ENCODE data around the gene UBC.
"Not testable (repeated sequence)": the region's sequence is repeated elsewhere in the genome, so short reads cannot be mapped to it uniquely, and the experiment has no call there.

UBC gene

DNA sequence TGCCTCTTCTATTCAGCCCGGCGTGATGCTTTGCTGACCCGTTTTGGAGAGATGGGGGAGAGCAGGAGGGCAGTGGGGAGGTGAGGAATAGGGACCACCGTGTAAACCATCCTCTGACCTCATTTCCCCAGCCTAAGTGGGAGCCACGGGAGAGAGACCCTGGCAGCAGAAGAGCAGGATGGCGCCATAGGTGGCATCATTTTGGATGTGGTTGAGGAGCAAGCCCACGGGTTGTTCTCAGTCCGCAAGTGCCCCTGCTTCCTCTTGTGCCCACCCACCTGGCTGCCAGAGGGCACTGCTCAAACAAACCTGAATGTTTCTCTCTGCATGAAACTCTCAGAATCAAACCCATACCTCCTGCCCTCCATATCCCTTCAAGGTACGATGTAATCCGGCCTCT, 10.7 kb upstream of the UBC start:
- Histone ChIP-seq H3K36me3 (ENCODE audit: control insufficient read depth in 5 of 5, insufficient read depth in 5 of 5, low read length in 5 of 5) (no peaks in the 10 kb centered on the region), H3K27ac (ENCODE audit: low read depth, low read length) (no peak overlapping the region), H3K4me3 (ENCODE audit: low read depth in 1 of 5, low read length in 5 of 5) (no peak overlapping the region), H3K4me1 (ENCODE audit: control insufficient read depth in 5 of 5, insufficient read depth in 5 of 5, low read length in 5 of 5) (peaks cover 2 to 35% (median 25%) of the 10 kb centered on the region in 5 donors), H3K9ac (ENCODE audit: low read length in 5 of 5) (no peak overlapping the region), H3K27me3 (ENCODE audit: control insufficient read depth in 5 of 5, insufficient read depth in 4 of 5, low read length in 5 of 5) (no peaks in the 10 kb centered on the region), H3K9me3 (ENCODE audit: control insufficient read depth in 5 of 5, low read length in 5 of 5) (no peaks in the 10 kb centered on the region)

DNA sequence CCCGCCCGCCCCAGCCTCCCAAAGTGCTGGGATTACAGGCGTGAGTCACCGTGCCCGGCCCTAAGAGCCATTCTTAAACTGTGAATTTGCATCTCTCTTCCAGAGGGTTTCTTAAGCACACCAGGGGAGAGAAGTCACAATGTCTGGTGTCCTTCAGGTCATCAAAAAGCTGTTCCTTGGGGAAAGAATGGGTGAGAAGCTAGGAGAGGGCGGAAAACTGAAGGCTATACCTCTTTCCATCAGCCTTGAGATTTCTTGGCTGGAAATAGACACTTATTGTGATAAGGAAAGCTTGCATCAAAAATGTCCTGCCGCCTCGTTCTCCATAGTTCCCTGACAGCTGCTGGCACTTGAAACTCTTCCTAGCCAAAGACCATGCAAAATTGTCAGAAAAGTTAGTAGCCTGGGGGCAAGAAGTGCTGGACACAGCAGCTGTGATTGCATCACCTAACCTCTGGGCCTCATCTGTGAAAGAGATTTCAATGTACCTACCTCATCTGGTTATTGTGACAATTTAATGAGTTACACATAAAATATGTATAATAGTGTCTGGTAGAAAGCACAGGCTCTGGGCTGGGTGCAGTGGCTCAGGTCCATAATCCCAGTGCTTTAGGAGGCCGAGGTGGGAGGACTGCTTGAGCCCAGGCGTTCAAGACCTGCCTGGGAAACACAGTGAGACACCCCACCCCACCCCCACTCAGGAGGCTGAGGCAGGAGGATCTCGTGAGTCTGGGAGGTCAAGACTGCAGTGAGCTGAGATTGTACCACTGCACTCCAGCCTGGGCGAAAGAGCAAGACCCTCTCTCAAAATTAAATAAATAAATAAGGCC, 9.7 kb upstream of the UBC start:
- H3K27ac ChIP-seq (ENCODE audit: low read depth, low read length), result no peak overlapping the region
- no peak overlapping the region for H3K9ac ChIP-seq (ENCODE audit: low read length in 5 of 5)
- no peaks in the 10 kb centered on the region for H3K36me3 ChIP-seq (ENCODE audit: control insufficient read depth in 5 of 5, insufficient read depth in 5 of 5, low read length in 5 of 5)
- no peak overlapping the region for H3K4me3 ChIP-seq (ENCODE audit: low read depth in 1 of 5, low read length in 5 of 5)
- H3K9me3 ChIP-seq (ENCODE audit: control insufficient read depth in 5 of 5, low read length in 5 of 5), result no peaks in the 10 kb centered on the region
- no peaks in the 10 kb centered on the region for H3K27me3 ChIP-seq (ENCODE audit: control insufficient read depth in 5 of 5, insufficient read depth in 4 of 5, low read length in 5 of 5)
- peaks cover 2 to 43% (median 33%) of the 10 kb centered on the region in 5 donors for H3K4me1 ChIP-seq (ENCODE audit: control insufficient read depth in 5 of 5, insufficient read depth in 5 of 5, low read length in 5 of 5)

GRCh38 chr12:124921200-124922031, 7.0 kb upstream of the UBC start:
- H3K9me3 ChIP-seq (ENCODE audit: control insufficient read depth in 5 of 5, low read length in 5 of 5), result no peaks in the 10 kb centered on the region

DNA sequence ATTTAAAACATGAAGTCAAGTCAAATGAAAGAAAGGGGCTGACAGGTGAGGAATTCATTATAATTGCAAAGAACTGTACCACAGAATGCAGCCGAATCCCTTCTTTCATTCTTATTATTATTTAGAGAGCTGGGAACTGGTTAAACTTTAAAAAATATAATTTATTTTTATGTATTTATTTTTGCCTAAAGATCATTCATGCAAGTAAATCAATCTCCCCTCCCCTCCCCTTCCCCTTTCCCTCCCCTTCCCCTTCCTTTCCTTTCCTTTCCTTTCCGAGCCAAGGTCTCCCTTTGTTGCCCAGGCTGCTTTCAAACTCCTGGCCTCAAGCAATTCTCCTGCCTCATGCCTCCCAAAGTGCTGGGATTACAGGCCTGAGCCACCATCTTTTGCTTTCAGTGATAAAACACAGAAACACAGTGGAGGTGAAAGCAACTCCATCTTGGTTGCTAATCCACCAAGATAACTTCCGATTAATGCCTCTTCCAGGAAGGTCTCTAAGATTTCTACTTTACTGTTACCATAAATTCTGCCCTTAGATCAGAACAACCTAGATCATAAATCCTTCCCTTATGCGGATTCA, 6.0 kb upstream of the UBC start:
- Histone ChIP-seq H3K4me1 (ENCODE audit: control insufficient read depth in 5 of 5, insufficient read depth in 5 of 5, low read length in 5 of 5) (peaks cover 9 to 63% (median 52%) of the 10 kb centered on the region in 5 donors), H3K9me3 (ENCODE audit: control insufficient read depth in 5 of 5, low read length in 5 of 5) (no peaks in the 10 kb centered on the region), H3K27me3 (ENCODE audit: control insufficient read depth in 5 of 5, insufficient read depth in 4 of 5, low read length in 5 of 5) (no peaks in the 10 kb centered on the region), H3K27ac (ENCODE audit: low read depth, low read length) (peak overlapping the region; percentile 100), H3K4me3 (ENCODE audit: low read depth in 1 of 5, low read length in 5 of 5) (peak overlapping the region in 1 of 5 donors; percentile 1), H3K36me3 (ENCODE audit: control insufficient read depth in 5 of 5, insufficient read depth in 5 of 5, low read length in 5 of 5) (no peaks in the 10 kb centered on the region), H3K9ac (ENCODE audit: low read length in 5 of 5) (peak overlapping the region in 1 of 5 donors; percentile 11)

More at GRCh38 chr12:124921200-124922031, 7.0 kb upstream of the UBC start:
- peak overlapping the region; percentile 100 for H3K27ac ChIP-seq (ENCODE audit: low read depth, low read length)
- peak overlapping the region; percentile 35 to 76 (median 57) for H3K4me3 ChIP-seq (ENCODE audit: low read depth in 1 of 5, low read length in 5 of 5)
- H3K36me3 ChIP-seq (ENCODE audit: control insufficient read depth in 5 of 5, insufficient read depth in 5 of 5, low read length in 5 of 5), result no peaks in the 10 kb centered on the region
- H3K9ac ChIP-seq (ENCODE audit: low read length in 5 of 5), result peak overlapping the region in 4 of 5 donors; percentile 22 to 71 (median 38)
- H3K27me3 ChIP-seq (ENCODE audit: control insufficient read depth in 5 of 5, insufficient read depth in 4 of 5, low read length in 5 of 5), result no peaks in the 10 kb centered on the region
- H3K4me1 ChIP-seq (ENCODE audit: control insufficient read depth in 5 of 5, insufficient read depth in 5 of 5, low read length in 5 of 5), result peaks cover 9 to 53% (median 42%) of the 10 kb centered on the region in 5 donors

DNA sequence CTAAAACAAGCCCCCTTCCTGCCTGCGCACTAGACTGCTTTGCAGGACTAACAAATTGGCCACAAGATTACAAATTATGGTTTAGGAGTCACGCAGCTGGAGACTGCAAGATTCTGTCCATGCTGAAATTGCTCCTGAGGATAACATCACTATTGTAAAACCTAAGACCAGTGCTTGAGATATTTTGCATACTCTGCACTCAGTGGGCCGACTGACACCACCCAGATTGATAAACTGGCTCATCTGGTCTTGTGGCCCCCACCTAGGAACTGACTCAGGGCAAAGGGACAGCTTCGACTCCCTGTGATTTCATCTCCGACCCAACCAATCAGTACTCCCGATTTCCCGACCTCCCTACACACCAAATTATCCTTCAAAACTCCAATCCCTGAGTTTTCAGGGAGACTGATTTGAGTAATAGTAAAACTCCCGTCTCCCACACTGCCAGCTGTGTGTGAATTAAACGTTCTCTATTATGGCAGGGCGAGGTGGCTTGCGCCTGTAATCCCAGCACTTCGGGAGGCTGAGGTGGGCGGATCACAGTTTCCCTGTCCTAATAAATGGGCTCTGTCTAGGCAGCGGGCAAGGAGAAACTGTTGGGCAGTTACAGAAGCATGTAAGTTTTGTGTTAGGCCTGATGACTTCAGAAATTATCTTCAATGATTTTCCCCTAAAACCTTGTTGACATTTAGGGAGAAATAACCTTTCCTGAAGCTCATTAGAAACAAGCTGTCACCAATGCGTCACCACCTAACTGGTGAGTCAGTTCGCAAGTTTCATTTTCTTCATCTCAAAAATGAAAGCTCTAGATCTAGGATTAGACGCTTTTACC, 5.3 kb upstream of the UBC start:
- Histone ChIP-seq H3K9ac (ENCODE audit: low read length in 5 of 5) (peak overlapping the region in 1 of 5 donors; percentile 51), H3K4me3 (ENCODE audit: low read depth in 1 of 5, low read length in 5 of 5) (peak overlapping the region in 2 of 5 donors; percentile 22 to 28), H3K9me3 (ENCODE audit: control insufficient read depth in 5 of 5, low read length in 5 of 5) (no peaks in the 10 kb centered on the region), H3K36me3 (ENCODE audit: control insufficient read depth in 5 of 5, insufficient read depth in 5 of 5, low read length in 5 of 5) (no peaks in the 10 kb centered on the region), H3K4me1 (ENCODE audit: control insufficient read depth in 5 of 5, insufficient read depth in 5 of 5, low read length in 5 of 5) (peaks cover 9 to 66% (median 56%) of the 10 kb centered on the region in 5 donors), H3K27ac (ENCODE audit: low read depth, low read length) (peak overlapping the region; percentile 100), H3K27me3 (ENCODE audit: control insufficient read depth in 5 of 5, insufficient read depth in 4 of 5, low read length in 5 of 5) (no peaks in the 10 kb centered on the region)

GRCh38 chr12:124918622-124918988, 4.2 kb upstream of the UBC start:
- Histone ChIP-seq H3K4me1 (ENCODE audit: control insufficient read depth in 5 of 5, insufficient read depth in 5 of 5, low read length in 5 of 5) (peaks cover 9 to 67% (median 56%) of the 10 kb centered on the region in 5 donors), H3K27ac (ENCODE audit: low read depth, low read length) (peak overlapping the region; percentile 100), H3K4me3 (ENCODE audit: low read depth in 1 of 5, low read length in 5 of 5) (peak overlapping the region in 2 of 5 donors; percentile 40 to 60)
- H3K36me3 ChIP-seq (ENCODE audit: control insufficient read depth in 5 of 5, insufficient read depth in 5 of 5, low read length in 5 of 5); H3K9me3 ChIP-seq (ENCODE audit: control insufficient read depth in 5 of 5, low read length in 5 of 5); H3K27me3 ChIP-seq (ENCODE audit: control insufficient read depth in 5 of 5, insufficient read depth in 4 of 5, low read length in 5 of 5); H3K9ac ChIP-seq (ENCODE audit: low read length in 5 of 5): not testable (repeated sequence)

DNA sequence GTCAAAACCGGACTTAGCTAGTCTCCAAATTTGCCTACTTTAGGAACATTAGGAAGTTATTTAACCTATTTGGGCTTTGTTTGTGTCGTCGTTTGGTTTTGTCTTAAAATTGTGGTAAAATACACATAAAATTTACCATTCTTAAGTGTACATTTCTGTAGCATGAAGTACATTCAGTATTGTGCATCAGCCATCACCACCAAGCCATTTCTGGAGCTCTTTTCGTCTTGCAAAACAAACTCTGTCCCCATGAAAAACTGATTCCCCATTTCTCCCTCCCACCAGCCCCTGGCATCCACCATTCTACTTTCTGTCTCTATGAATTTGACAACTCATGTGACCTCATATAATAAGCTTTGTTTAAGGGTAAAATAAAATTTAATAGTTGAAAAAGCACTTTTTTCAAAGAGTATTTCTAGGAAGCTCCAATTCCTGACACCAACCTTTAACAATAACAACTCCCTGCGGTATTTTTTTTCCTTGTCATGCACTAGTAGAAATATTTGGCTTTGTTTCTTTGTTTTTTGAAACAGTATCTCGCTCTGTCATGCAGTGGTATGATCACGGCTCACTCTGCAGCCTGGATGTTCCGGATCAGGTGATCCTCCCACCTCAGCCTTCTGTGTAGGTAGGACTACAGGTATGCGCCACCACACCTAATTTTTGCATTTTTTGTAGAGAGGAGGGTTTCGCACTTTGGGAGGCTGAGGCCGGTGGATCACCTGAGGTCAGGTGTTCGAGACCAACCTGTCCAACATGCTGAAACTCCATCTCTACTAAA, 3.6 kb upstream of the UBC start:
- H3K27me3 ChIP-seq (ENCODE audit: control insufficient read depth in 5 of 5, insufficient read depth in 4 of 5, low read length in 5 of 5), result no peaks in the 10 kb centered on the region
- no peaks in the 10 kb centered on the region for H3K9me3 ChIP-seq (ENCODE audit: control insufficient read depth in 5 of 5, low read length in 5 of 5)
- H3K27ac ChIP-seq (ENCODE audit: low read depth, low read length), result peak overlapping the region; percentile 100
- H3K4me1 ChIP-seq (ENCODE audit: control insufficient read depth in 5 of 5, insufficient read depth in 5 of 5, low read length in 5 of 5), result peaks cover 9 to 73% (median 62%) of the 10 kb centered on the region in 5 donors
- peak overlapping the region; percentile 47 to 70 (median 60) for H3K4me3 ChIP-seq (ENCODE audit: low read depth in 1 of 5, low read length in 5 of 5)
- H3K36me3 ChIP-seq (ENCODE audit: control insufficient read depth in 5 of 5, insufficient read depth in 5 of 5, low read length in 5 of 5), result peaks cover 0 to 11% (median 9%) of the 10 kb centered on the region in 5 donors
- H3K9ac ChIP-seq (ENCODE audit: low read length in 5 of 5), result peak overlapping the region; percentile 45 to 84 (median 77)

GRCh38 chr12:124917135-124917840, 2.8 kb upstream of the UBC start:
- peak overlapping the region; percentile 91 to 100 (median 99) for H3K9ac ChIP-seq (ENCODE audit: low read length in 5 of 5)

More at GRCh38 chr12:124917135-124917840, 2.8 kb upstream of the UBC start:
- no peaks in the 10 kb centered on the region for H3K27me3 ChIP-seq (ENCODE audit: control insufficient read depth in 5 of 5, insufficient read depth in 4 of 5, low read length in 5 of 5)
- H3K4me3 ChIP-seq (ENCODE audit: low read depth in 1 of 5, low read length in 5 of 5), result peak overlapping the region; percentile 47 to 100 (median 63)
- peak overlapping the region; percentile 100 for H3K27ac ChIP-seq (ENCODE audit: low read depth, low read length)
- no peaks in the 10 kb centered on the region for H3K9me3 ChIP-seq (ENCODE audit: control insufficient read depth in 5 of 5, low read length in 5 of 5)
- H3K36me3 ChIP-seq (ENCODE audit: control insufficient read depth in 5 of 5, insufficient read depth in 5 of 5, low read length in 5 of 5), result peaks cover 0 to 18% (median 14%) of the 10 kb centered on the region in 5 donors
- peaks cover 9 to 77% (median 66%) of the 10 kb centered on the region in 5 donors for H3K4me1 ChIP-seq (ENCODE audit: control insufficient read depth in 5 of 5, insufficient read depth in 5 of 5, low read length in 5 of 5)
